HepG2 (cell line): Measurements from ENCODE around the gene FYTTD1. TPM values are rescaled to one million over a fixed set of nuclear protein-coding genes. Genes with fewer than 3 reads are reported as not detected.

Source experiments
- ATAC-seq: fragments of 200-7000 bp; cut with Tn5 transposase; 3 replicates; pipeline ENCODE4 v1.9.1; 2020; ENCODE audit warnings: mild to moderate bottlenecking, moderate library complexity
- BruUV-seq: library from RNA; stranded (reverse); fragments of 400-500 nt; replicated peaks from 2 replicates; lab custom pipeline; 2021; lab: Mats Ljungman, UMichigan
- CTCF ChIA-PET: fragments of 300-600 bp; formaldehyde crosslinking; extraction: SDS; loops from one replicate; lab custom pipeline; 2021; ENCODE audit warnings: low total read pairs, inconsistent platforms, low intra/inter-chr PET ratio; lab: Yijun Ruan, JAX
- POLR2A ChIA-PET: fragments of 350-600 bp; sonication (Branson Sonifier 250); formaldehyde crosslinking; loops from one replicate; lab custom pipeline; 2020; ENCODE audit warnings: antibody characterized with exemption, inconsistent platforms; lab: Yijun Ruan, JAX
- DNase-seq: peaks from one replicate; pipeline ENCODE4 v3.0.0-alpha.2; 2015; ENCODE audit warnings: low spot score
- FAIRE-seq: peaks from 3 replicates; lab custom pipeline; 2011; peaks lifted over from hg19 to GRCh38; lab: Jason Lieb, UNC
- H2AFZ ChIP-seq: one replicate; pipeline ENCODE4 v1.6.1; 2011; ENCODE audit warnings: low read length, inconsistent platforms
- H3K27ac ChIP-seq: fragments of 300-600 bp; 3 replicates; pipeline ENCODE4 v1.8.0; 2011; ENCODE audit warnings: mixed run types, mild to moderate bottlenecking, mixed read lengths, low read length, inconsistent platforms; ENCODE audit not compliant: insufficient read depth; ENCODE audit errors: extremely low read length
- H3K27me3 ChIP-seq, 2 experiments: fragments of 200-600 bp in 1 of 2; 2 replicates in 1 of 2; 3 replicates in 1 of 2; pipeline versions ENCODE4 v1.6.0 to v1.8.0; 2011; ENCODE audit warnings: low read length in 2 of 2, mild to moderate bottlenecking in 2 of 2, moderate library complexity in 2 of 2, inconsistent platforms in 1 of 2; ENCODE audit not compliant: insufficient read depth in 2 of 2, control insufficient read depth in 1 of 2
- H3K36me3 ChIP-seq, 2 experiments: fragments of 200-600 bp in 1 of 2; replicated peaks in 1 of 2; 2 replicates in 1 of 2; 3 replicates in 1 of 2; pipeline versions ENCODE4 v1.5.1 to v1.8.0; 2011; ENCODE audit warnings: low read length in 2 of 2, inconsistent platforms in 1 of 2; ENCODE audit not compliant: insufficient read depth in 2 of 2, control insufficient read depth in 1 of 2
- H3K4me1 ChIP-seq: 2 replicates; pipeline ENCODE4 v1.5.1; 2012; ENCODE audit warnings: low read length, inconsistent platforms; ENCODE audit not compliant: insufficient read depth
- H3K4me2 ChIP-seq: 2 replicates; pipeline ENCODE4 v1.6.0; 2011; ENCODE audit warnings: low read depth, low read length, inconsistent platforms
- H3K4me3 ChIP-seq, 3 experiments: fragments of 200-600 bp in 1 of 3; sonication (generic), shearing (Covaris generic) in 1 of 3; replicated peaks in 1 of 3; 2 replicates each; pipeline ENCODE4 v1.5.1; 2011 to 2016; ENCODE audit warnings: low read length in 3 of 3, inconsistent platforms in 2 of 3, low read depth in 2 of 3, mild to moderate bottlenecking in 2 of 3, control low read depth in 1 of 3, mixed read lengths in 1 of 3; ENCODE audit not compliant: insufficient read depth in 1 of 3
- H3K79me2 ChIP-seq: one replicate; pipeline ENCODE4 v1.6.1; 2011; ENCODE audit warnings: low read length, inconsistent platforms; ENCODE audit not compliant: insufficient read depth
- H3K9ac ChIP-seq: 2 replicates; pipeline ENCODE4 v1.6.0; 2011; ENCODE audit warnings: mild to moderate bottlenecking, low read depth, low read length, inconsistent platforms; ENCODE audit not compliant: insufficient read depth
- H3K9me3 ChIP-seq: 2 replicates; pipeline ENCODE4 v1.5.1; 2012; ENCODE audit warnings: mild to moderate bottlenecking, low read length
- H4K20me1 ChIP-seq: 2 replicates; pipeline ENCODE4 v1.6.0; 2011; ENCODE audit warnings: inconsistent platforms, mild to moderate bottlenecking, low read length, moderate library complexity; ENCODE audit not compliant: insufficient read depth
- AGO2 ChIP-seq: fragments of 200-400 bp; formaldehyde crosslinking; optimal IDR thresholded peaks from 2 replicates; pipeline ENCODE3; 2017; ENCODE audit warnings: mild to moderate bottlenecking, low read depth, low read length, moderate library complexity
- KLF6 ChIP-seq: IDR thresholded peaks from 2 replicates; pipeline ENCODE4 v1.8.0; 2016; ENCODE audit warnings: missing biosample characterization, missing genetic modification reagents
- PBX2 ChIP-seq: IDR thresholded peaks from 2 replicates; pipeline ENCODE4 v1.6.1; 2016; ENCODE audit warnings: control low read depth
- TFE3 ChIP-seq: IDR thresholded peaks from 2 replicates; pipeline ENCODE4 v1.6.1; 2016
- USF2 ChIP-seq, 2 experiments: sonication (generic) in 1 of 2; formaldehyde crosslinking in 1 of 2; IDR thresholded peaks; 2 replicates each; pipeline versions ENCODE4 v1.5.1 to v1.6.1; 2011 to 2020; ENCODE audit warnings: borderline replicate concordance in 1 of 2, low read depth in 1 of 2, low read length in 1 of 2, mild to moderate bottlenecking in 1 of 2, missing genetic modification reagents in 1 of 2, moderate library complexity in 1 of 2
- ZNF280D ChIP-seq: sonication (generic); formaldehyde crosslinking; IDR thresholded peaks from 2 replicates; pipeline ENCODE4 v1.5.1; 2020; ENCODE audit warnings: mild to moderate bottlenecking, missing genetic modification reagents
- ZNF678 ChIP-seq: sonication (generic); formaldehyde crosslinking; IDR thresholded peaks from 2 replicates; pipeline ENCODE4 v1.4.0; 2020; ENCODE audit warnings: mild to moderate bottlenecking, missing genetic modification reagents
- WGBS: methylation state at CpG from one replicate; pipeline ENCODE4 v1.1.6; 2017; ENCODE audit warnings: low lambda C conversion rate; 5-methylcytosine and 5-hydroxymethylcytosine counted together
- in situ Hi-C: cut with HindIII; loops from 2 replicates; pipeline ENCODE4 v1.10.0; 2017; ENCODE audit warnings: low pct_unique_long_range_greater_than_20kb; ENCODE audit not compliant: extremely low pct_ligation_motif_present
- intact Hi-C: fragments of 100-400 bp; cut with micrococcal nuclease; formaldehyde crosslinking; loops from one replicate; pipeline ENCODE4 v1.10.0; 2022; ENCODE audit not compliant: unreplicated experiment
- polyA plus RNA-seq, 8 experiments: library from polyadenylated mRNA; depleted of rRNA in 3 of 8; stranded (reverse) in 7 of 8; unstranded in 1 of 8; fragments of >200 nt; fragmentation: Illumina TruSeq in 4 of 8; extraction: Trizol in 4 of 8; gene quantifications; 2 replicates each; pipeline versions ENCODE4 v1.2.1 to v1.2.3, GENCODE V29; 2011 to 2016; ENCODE audit warnings: low read depth in 4 of 8, missing spikeins in 1 of 8, mixed read lengths in 1 of 8; ENCODE audit not compliant: insufficient read depth in 1 of 8
- total RNA-seq, 5 experiments: library from RNA; depleted of rRNA; stranded (reverse); fragments of >200 nt; fragmentation: Illumina TruSeq; extraction: Trizol; gene quantifications; 2 replicates each; pipeline ENCODE4 v1.2.3, GENCODE V29; 2016; ENCODE audit warnings: low read depth in 1 of 5

The FYTTD1 gene
- total and polyA plus RNA-seq, 2 of the 13 experiments (the other 11 are each of a cell fraction or from before 2014, with no cell fraction given), result 6.5 to 28.8 TPM

- Histone ChIP-seq H3K4me1 (peaks cover 16% of the 10 kb centered on the region; the same call in 1 of the 2 replicates), H3K27me3 (no peaks in the 10 kb centered on the region), H3K9ac (no peak overlapping the region), H3K36me3 (no peaks in the 10 kb centered on the region), H3K27ac (no peak overlapping the region), H3K4me3 (no peak overlapping the region), H3K9me3 (no peaks in the 10 kb centered on the region), H4K20me1 (no peaks in the 10 kb centered on the region), H3K79me2 (peaks cover 2% of the 10 kb centered on the region), H2AFZ (no peak overlapping the region), H3K4me2 (no peak overlapping the region)
- in situ Hi-C loops, result no loop called here
- FAIRE-seq, result no peak
- DNase-seq, result no peak
- BruUV-seq, result no TSS peak
- ChIA-PET POLR2A (no interaction called here), CTCF (no interaction called here)
- ATAC-seq, result no peak
- WGBS, result 98% methylated on average over 10 of the region's 10 CpGs
- intact Hi-C loops, result no loop called here
- TF ChIP-seq ZNF678 (CRISPR knock-in tag), result no peak
- TF ChIP-seq PBX2 (CRISPR knock-in tag), result no peak
- no peak for TF ChIP-seq TFE3 (CRISPR knock-in tag)
- no peak for TF ChIP-seq ZNF280D (CRISPR knock-in tag)
- no peak for TF ChIP-seq USF2 (IDR thresholded peaks at IDR 0.05; ENCODE audit: low read depth, low read length)
- no peak for TF ChIP-seq USF2 (CRISPR knock-in tag; IDR thresholded peaks at IDR 0.05; ENCODE audit: borderline replicate concordance)
- TF ChIP-seq AGO2, result no peak
- TF ChIP-seq KLF6 (CRISPR knock-in tag), result no peak
Observed at GRCh38 chr3:197720694-197721093, 29.0 kb upstream of the FYTTD1 start.
